GM12892 (cell line): ENCODE results near the gene FAM234B.

Experiments used
- POLR2A ChIP-seq: IDR thresholded peaks from 2 replicates; pipeline ENCODE4 v1.6.1; 2011; ENCODE audit warnings: low read depth, low read length, control low read depth
- TAF1 ChIP-seq: IDR thresholded peaks from 2 replicates; pipeline ENCODE4 v1.6.1; 2011; ENCODE audit warnings: low read depth, mild to moderate bottlenecking, control low read depth, low read length, borderline replicate concordance

DNA sequence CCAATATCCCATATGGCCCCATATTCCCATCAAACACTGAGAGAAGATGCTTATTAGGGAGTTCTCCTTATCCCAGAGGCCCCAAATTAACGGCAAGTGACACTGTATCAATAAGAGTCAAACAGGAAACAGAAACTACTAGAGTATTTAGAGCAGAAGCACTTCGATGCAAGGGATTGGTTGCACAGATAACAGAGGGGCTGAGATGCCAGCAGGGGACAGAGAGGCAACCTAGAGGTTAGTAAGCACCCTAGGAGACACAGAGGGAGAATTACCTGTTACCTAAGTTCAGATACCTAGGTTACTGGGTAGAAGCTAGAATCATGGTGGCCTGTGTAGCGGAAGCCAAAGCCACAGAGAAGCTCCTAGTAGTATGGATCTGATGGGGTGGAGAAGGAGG is 47.0 kb upstream of the FAM234B start:
- no peak for TF ChIP-seq POLR2A
- no peak for TF ChIP-seq TAF1
